ENCODE measurements around the gene GUF1.

The GUF1 gene

DNA sequence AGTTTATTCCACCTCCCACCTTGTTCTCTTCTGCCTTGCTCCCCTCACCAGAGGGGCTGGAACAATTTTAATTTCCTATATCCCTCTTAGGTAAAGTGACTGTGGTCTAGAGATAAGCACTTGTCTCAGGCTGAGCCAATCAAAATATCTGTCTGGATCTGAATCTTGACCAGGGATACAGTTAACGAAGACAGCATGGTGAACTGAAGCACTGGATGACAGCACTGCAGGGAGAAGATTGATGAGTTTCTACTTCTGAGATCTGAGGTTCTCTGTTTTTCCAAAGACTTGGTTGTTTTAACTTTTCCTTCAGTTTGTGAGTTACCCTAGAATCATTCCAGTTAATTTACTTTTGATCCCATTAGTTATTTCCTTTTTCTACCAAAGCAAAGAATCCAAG, 34.9 kb downstream of the GUF1 start:
- H3K27ac ChIP-seq = no peak overlapping the region
- no peaks in the 10 kb centered on the region for H3K27me3 ChIP-seq (ENCODE audit: insufficient read depth, low read depth, severe bottlenecking)
- TF ChIP-seq, protein P1, sequence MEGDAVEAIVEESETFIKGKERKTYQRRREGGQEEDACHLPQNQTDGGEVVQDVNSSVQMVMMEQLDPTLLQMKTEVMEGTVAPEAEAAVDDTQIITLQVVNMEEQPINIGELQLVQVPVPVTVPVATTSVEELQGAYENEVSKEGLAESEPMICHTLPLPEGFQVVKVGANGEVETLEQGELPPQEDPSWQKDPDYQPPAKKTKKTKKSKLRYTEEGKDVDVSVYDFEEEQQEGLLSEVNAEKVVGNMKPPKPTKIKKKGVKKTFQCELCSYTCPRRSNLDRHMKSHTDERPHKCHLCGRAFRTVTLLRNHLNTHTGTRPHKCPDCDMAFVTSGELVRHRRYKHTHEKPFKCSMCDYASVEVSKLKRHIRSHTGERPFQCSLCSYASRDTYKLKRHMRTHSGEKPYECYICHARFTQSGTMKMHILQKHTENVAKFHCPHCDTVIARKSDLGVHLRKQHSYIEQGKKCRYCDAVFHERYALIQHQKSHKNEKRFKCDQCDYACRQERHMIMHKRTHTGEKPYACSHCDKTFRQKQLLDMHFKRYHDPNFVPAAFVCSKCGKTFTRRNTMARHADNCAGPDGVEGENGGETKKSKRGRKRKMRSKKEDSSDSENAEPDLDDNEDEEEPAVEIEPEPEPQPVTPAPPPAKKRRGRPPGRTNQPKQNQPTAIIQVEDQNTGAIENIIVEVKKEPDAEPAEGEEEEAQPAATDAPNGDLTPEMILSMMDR (IDR thresholded peaks at IDR 0.05; ENCODE audit: low read depth, low read length) = no peak
- H3K36me3 ChIP-seq = peaks cover 5% of the 10 kb centered on the region
- H3K4me3 ChIP-seq (ENCODE audit: low read depth, low read length) = no peak overlapping the region
- no peaks in the 10 kb centered on the region for H3K9me3 ChIP-seq (ENCODE audit: severe bottlenecking)
- no peak for DNase-seq

DNA sequence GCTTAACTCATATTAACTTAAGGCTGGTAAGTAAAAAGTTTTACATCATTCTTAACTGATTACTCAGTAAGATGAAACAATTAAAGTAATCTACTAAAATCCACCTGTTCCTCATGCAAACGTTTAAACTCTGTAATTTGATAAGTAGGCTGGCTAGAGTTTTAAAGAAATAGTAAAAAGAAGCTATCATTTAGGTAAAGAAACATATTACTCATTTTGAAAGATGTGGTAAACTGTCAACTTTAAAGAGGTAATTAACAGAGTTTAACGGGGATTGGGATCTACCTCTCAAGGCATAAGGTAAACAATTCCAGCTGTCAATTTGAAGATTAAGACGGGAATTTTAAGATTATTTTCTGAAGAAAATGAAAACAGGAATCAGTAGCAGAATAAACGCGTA, 38.4 kb downstream of the GUF1 start:
- H3K36me3 ChIP-seq = no peaks in the 10 kb centered on the region; the same call in 1 of the 2 replicates
- DNase-seq = no peak

DNA sequence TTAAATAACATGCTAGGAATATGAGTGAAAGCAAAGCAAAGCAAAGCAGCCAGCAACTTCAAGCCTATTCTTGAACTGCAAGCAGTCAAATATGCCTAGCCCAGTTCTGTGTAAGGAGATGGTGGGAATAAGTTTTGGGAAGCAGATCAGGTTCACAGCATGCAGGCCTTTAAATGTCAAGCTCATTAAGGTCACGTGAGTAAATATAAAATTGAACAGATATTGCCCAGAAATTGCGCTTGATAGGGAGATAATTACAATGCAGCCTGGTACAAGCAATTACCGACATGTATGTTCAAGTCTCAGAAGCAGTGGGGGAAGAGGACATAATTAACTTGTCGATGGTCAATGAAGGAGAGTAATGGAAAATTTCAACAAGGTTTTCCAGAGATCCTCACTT, 42.2 kb downstream of the GUF1 start:
- H3K36me3 ChIP-seq = no peaks in the 10 kb centered on the region; the same call in 1 of the 2 replicates
- no peaks in the 10 kb centered on the region for H3K27me3 ChIP-seq (ENCODE audit: insufficient read depth, low read depth, severe bottlenecking)
- no peak overlapping the region for H3K4me3 ChIP-seq (ENCODE audit: low read depth, low read length)
- H3K9me3 ChIP-seq (ENCODE audit: severe bottlenecking) = no peaks in the 10 kb centered on the region
- DNase-seq = no peak
- TF ChIP-seq, protein P1 (IDR thresholded peaks at IDR 0.05; ENCODE audit: low read depth, low read length) = no peak
- H3K27ac ChIP-seq = no peak overlapping the region

More for the DNA sequence above, 38.4 kb downstream of the GUF1 start:
- H3K27ac ChIP-seq = no peak overlapping the region
- no peaks in the 10 kb centered on the region for H3K27me3 ChIP-seq (ENCODE audit: insufficient read depth, low read depth, severe bottlenecking)
- H3K4me3 ChIP-seq (ENCODE audit: low read depth, low read length) = no peak overlapping the region
- H3K9me3 ChIP-seq (ENCODE audit: severe bottlenecking) = no peaks in the 10 kb centered on the region
- TF ChIP-seq, protein P1 (IDR thresholded peaks at IDR 0.05; ENCODE audit: low read depth, low read length) = no peak

DNA sequence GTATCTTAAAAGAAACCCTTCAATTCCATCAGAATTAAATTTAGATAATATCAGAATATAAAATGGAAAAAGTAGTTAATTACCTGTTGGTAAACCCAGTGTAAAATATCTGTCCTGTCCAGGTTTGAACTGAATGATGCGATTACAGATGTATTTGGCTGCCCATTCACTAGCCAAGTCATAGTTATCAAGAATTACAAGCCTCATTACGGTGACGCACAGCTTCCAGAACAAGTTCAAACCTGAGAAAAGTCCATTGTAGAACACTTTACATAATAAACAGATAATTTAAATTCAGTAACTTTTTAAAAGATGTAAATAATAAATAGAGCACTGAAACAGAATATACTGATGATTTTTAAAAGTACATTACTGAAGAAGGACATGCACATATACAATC, 43.8 kb downstream of the GUF1 start:
- Histone ChIP-seq H3K27me3 (ENCODE audit: insufficient read depth, low read depth, severe bottlenecking) (no peaks in the 10 kb centered on the region), H3K36me3 (no peaks in the 10 kb centered on the region), H3K27ac (no peak overlapping the region), H3K4me3 (ENCODE audit: low read depth, low read length) (no peak overlapping the region), H3K9me3 (ENCODE audit: severe bottlenecking) (no peaks in the 10 kb centered on the region)
- TF ChIP-seq, protein P1 (IDR thresholded peaks at IDR 0.05; ENCODE audit: low read depth, low read length) = no peak
- DNase-seq = no peak

DNA sequence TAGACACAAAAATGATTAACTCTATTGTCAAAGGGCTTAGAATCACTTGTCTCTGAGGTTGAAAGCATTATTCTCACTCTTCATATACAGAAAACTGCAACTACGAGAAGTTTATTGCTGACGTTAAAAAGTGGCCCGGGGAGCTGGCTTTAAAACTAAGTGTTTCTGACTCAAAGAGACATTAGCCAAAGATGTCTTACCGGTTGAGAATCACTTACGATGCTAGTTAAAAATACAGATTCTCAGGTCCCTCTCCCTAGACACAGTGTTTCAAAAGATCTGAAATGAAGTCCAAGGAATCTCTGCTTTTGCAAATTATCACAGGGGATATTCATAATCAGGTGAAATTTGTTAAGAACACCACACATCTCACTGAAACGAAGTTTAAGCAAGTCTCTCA, 46.9 kb downstream of the GUF1 start:
- H3K9me3 ChIP-seq (ENCODE audit: severe bottlenecking) = no peaks in the 10 kb centered on the region
- TF ChIP-seq, protein P1 (IDR thresholded peaks at IDR 0.05; ENCODE audit: low read depth, low read length) = no peak
- no peaks in the 10 kb centered on the region for H3K27me3 ChIP-seq (ENCODE audit: insufficient read depth, low read depth, severe bottlenecking)
- H3K27ac ChIP-seq = no peak overlapping the region
- DNase-seq = no peak
- no peaks in the 10 kb centered on the region for H3K36me3 ChIP-seq
- H3K4me3 ChIP-seq (ENCODE audit: low read depth, low read length) = peak overlapping the region; percentile 96

DNA sequence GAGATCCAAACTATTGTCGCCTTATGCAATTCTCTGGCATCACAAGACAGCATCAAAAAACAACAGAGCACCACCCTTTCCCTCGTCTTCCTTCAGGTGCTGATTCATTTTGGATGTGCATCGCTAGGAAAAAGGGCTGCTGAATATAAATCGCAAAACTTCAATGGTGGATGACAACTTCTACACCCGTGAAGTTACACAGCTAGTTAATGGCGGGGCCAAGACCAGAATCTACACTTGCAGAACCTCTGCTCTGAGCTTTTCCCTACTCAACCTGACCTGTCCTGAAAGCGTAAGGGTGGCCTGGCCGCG, 47.5 kb downstream of the GUF1 start:
- no peaks in the 10 kb centered on the region for H3K9me3 ChIP-seq (ENCODE audit: severe bottlenecking)
- H3K27me3 ChIP-seq (ENCODE audit: insufficient read depth, low read depth, severe bottlenecking) = no peaks in the 10 kb centered on the region
- H3K36me3 ChIP-seq = no peaks in the 10 kb centered on the region
- peak overlapping the region; percentile 96 for H3K4me3 ChIP-seq (ENCODE audit: low read depth, low read length)
- DNase-seq = no peak
- TF ChIP-seq, protein P1 (IDR thresholded peaks at IDR 0.05; ENCODE audit: low read depth, low read length) = no peak
- peak overlapping the region; percentile 90 for H3K27ac ChIP-seq

Measured in WERI-Rb-1 (cell line).